Neural progenitor cell (in vitro differentiated cells): Measurements from ENCODE around the gene ERGIC1.

Experiments used
- EZH2 ChIP-seq: fragments of 200-600 bp; sonication (generic); IDR thresholded peaks from 2 replicates; pipeline ENCODE4 v1.6.1; 2017; ENCODE audit warnings: antibody characterized with exemption, mild to moderate bottlenecking, moderate library complexity
- TF ChIP-seq, protein P1 (sequence below): fragments of 200-600 bp; sonication (generic); IDR thresholded peaks from 2 replicates; pipeline ENCODE4 v1.5.1; 2017; ENCODE audit warnings: antibody characterized with exemption, mild to moderate bottlenecking

DNA sequence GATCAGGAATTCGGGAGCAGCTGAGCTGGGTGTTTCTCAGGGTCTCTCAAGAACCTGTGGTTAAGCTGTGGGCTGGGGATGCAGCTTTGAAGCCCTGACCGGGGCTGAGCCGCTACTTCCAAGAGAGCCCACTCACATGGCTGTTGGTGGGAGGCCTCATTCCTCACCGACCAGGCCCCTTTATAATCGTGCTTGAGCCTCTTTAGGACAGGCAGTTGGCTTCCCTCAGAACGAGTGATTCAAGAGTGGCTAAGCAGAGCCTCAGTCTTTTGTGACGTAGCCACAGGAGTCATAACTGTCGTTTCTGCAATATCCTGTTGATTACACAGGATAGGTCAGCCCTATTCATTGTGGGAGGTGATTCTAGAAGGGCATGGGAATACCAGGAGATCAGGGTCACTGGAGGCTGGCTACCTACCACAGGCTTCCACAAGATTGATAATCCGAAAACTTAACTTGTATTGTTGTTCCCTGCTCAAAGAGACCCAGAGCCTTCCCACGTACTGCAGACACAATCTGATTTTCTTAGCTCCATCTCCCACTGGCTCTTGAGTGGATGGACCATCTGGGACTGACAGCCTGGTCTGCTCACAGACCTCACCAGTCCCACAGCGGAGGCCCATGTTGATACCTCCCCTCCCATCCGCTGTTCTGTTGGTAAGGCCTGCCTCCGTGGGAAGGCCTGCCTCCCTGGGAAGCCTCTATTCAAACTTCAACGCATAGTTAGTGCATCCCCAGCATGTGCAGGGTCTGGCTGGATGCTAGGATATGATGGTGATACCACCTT is 3.0 kb upstream of the ERGIC1 start:
- TF ChIP-seq, protein P1, sequence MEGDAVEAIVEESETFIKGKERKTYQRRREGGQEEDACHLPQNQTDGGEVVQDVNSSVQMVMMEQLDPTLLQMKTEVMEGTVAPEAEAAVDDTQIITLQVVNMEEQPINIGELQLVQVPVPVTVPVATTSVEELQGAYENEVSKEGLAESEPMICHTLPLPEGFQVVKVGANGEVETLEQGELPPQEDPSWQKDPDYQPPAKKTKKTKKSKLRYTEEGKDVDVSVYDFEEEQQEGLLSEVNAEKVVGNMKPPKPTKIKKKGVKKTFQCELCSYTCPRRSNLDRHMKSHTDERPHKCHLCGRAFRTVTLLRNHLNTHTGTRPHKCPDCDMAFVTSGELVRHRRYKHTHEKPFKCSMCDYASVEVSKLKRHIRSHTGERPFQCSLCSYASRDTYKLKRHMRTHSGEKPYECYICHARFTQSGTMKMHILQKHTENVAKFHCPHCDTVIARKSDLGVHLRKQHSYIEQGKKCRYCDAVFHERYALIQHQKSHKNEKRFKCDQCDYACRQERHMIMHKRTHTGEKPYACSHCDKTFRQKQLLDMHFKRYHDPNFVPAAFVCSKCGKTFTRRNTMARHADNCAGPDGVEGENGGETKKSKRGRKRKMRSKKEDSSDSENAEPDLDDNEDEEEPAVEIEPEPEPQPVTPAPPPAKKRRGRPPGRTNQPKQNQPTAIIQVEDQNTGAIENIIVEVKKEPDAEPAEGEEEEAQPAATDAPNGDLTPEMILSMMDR = no peak
- no peak for TF ChIP-seq EZH2
